ENCODE data around the gene LRMDA. TPM values are rescaled to one million over a fixed set of nuclear protein-coding genes. Genes with fewer than 3 reads are reported as not detected.

The LRMDA gene
- total RNA-seq, 2 experiments from 2014 or later: not detected

DNA sequence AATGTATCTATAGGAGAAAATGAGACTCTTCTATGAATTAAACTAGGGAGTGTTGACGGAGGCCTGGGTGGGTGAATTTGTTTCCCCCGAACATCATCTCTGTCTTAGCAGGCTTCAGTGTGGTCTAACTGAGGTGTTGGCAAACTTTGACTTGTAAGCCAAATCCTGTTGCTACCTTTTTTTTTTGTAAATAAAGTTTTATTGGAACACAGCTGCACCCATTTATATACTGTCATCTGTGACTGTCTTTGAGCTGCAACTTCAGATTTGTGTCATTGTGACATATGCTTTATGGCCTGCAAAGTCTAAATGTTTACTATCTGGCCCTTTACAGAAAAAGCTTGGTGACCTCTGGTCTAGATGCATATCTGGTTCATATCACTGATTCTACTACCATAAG lies 455.9 kb downstream of the LRMDA start:
- DNase-seq: no peak
- Mint-ChIP-seq H3K27me3 (peaks cover 3% of the 10 kb centered on the region), H3K4me1 (no peaks in the 10 kb centered on the region), H3K9me3 (peaks cover 2% of the 10 kb centered on the region), H3K36me3 (no peaks in the 10 kb centered on the region), H3K4me3 (no peak overlapping the region), H3K27ac (no peak overlapping the region)
- no peak for ATAC-seq (ENCODE audit: low read depth)
- POLR2A ChIA-PET: no interaction called here

DNA sequence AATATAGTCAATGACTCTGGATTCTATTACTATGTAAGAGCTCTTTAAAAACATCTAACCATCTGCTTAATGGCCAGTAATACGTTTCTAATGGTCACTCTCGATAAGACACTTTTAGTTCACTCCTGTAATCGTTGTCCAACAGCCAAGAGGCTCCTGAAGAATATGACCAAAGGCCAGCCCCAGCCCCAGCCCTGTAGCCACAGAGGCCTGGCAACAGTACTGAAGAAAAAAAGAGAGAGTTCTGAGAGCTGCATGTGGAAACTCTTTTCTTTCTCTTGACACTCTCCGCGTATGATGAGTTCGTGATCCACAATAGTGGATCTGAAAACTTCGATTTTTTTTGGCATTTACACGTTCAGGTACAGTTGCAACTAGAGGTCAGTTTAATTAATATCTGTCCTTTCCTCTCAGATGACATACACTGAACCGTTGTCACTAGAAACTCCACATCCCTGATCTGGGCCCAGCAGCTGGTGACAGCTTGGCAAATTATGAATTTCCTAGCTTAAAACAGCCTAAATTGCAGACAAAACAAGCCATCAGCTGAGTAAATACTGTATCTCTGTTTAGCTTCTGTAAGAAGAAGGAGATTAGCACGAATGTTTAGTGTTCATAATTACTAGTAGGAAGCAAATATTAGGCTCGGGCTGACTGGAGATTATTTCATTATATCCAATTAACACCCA lies 456.7 kb downstream of the LRMDA start:
- Mint-ChIP-seq H3K36me3 (no peaks in the 10 kb centered on the region), H3K4me1 (no peaks in the 10 kb centered on the region), H3K27ac (no peak overlapping the region), H3K27me3 (peaks cover 3% of the 10 kb centered on the region), H3K4me3 (no peak overlapping the region), H3K9me3 (peaks cover 2% of the 10 kb centered on the region)
- DNase-seq: no peak
- ATAC-seq (ENCODE audit: low read depth): no peak
- POLR2A ChIA-PET: no interaction called here

DNA sequence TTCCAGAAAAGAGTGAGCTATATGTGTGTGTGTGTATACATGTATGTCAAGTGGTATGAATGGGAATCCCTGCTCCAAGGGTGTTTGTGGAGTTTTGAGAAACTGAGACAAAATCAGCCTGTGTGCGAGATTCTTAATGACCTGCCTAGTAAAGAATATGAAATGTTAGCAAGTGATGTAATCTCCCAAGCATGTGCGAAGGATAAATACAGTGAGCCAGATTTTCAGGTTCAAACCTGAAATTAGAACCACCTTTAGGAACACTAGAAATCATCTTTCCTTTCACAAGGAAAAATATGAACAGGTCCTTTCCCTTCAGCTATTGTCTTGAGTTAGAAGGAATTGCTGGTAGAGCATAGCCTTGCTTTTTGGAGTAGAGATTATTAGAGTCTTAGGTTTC lies 457.6 kb downstream of the LRMDA start:
- peaks cover 3% of the 10 kb centered on the region for H3K27me3 Mint-ChIP-seq
- ATAC-seq (ENCODE audit: low read depth): no peak
- H3K27ac Mint-ChIP-seq: no peak overlapping the region
- POLR2A ChIA-PET: no interaction called here
- no peaks in the 10 kb centered on the region for H3K4me1 Mint-ChIP-seq
- DNase-seq: no peak
- H3K36me3 Mint-ChIP-seq: no peaks in the 10 kb centered on the region
- H3K9me3 Mint-ChIP-seq: peaks cover 2% of the 10 kb centered on the region
- no peak overlapping the region for H3K4me3 Mint-ChIP-seq

DNA sequence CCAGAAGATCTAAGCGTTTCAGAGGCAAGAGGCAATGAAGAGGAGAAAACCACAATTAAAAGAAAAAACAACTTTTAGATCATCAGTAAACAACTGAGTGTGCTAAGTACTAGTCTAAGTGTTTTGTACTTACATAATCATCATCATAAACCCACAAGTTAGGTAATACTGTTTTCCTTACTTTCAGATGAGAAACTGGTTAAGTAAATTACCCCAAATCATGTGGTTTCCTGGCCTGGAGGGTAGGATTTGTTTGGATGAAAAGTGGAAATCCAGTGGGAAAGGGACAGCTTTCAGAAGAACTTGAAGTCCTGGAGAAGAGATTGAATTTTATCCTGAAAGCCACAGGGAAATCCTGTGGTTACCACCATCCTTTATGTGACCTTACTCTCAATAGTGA lies 463.3 kb downstream of the LRMDA start:
- ATAC-seq (ENCODE audit: low read depth): no peak

DNA sequence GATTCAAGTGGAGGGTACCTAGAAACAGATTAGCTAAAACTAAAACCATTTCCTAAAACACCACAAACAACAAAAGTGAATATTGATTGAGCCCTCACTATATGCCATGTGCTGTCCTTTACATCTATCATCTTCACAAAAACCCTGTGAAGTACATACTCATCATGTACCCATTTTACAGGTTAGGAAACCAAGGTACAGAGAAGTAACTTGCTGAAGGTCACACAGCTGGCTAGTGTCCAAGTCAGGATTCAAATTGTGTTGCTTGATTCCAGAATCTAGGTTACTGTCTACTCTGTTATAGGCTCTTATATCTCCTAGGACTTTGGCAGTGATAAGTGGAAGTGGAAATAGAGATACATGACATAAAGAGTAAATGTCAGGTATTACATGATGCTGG lies 463.8 kb downstream of the LRMDA start:
- peaks cover 3% of the 10 kb centered on the region for H3K27me3 Mint-ChIP-seq
- POLR2A ChIA-PET: no interaction called here

More for the DNA sequence above, 463.3 kb downstream of the LRMDA start:
- Mint-ChIP-seq H3K36me3 (no peaks in the 10 kb centered on the region), H3K4me1 (no peaks in the 10 kb centered on the region), H3K9me3 (peaks cover 2% of the 10 kb centered on the region), H3K27me3 (peaks cover 3% of the 10 kb centered on the region), H3K27ac (no peak overlapping the region), H3K4me3 (no peak overlapping the region)
- DNase-seq: no peak
- POLR2A ChIA-PET: no interaction called here

DNA sequence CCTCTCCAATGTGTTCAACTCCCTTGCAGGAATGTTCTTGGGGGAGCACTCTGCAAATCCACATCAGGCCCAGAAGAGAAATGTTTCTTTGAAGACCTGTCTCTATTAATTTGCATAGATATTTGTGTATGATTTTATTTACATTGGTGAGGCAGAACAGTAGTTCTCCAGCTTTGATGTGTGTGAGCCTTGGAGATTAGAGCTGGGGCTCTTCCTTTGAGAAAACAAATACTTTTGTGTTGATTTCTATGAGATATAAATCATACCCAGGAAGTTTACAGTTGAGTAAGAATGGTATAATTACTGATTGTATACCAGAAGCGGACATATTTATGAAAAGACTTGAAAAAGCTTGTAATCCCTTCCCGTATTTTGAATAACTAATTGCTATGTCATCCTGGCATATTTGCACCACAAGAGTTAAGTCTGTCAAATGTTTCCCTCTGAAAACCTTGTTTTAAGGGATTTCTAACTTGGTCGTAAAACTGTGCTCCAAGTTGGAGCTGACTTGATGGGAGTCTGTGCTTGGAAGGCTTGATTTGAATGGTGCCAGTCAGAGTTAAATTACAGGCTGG lies 468.5 kb downstream of the LRMDA start:
- POLR2A ChIA-PET: no interaction called here
- Mint-ChIP-seq H3K4me1 (no peaks in the 10 kb centered on the region), H3K27ac (no peak overlapping the region), H3K4me3 (no peak overlapping the region), H3K9me3 (no peaks in the 10 kb centered on the region), H3K36me3 (no peaks in the 10 kb centered on the region), H3K27me3 (peaks cover 5% of the 10 kb centered on the region)
- no peak for ATAC-seq (ENCODE audit: low read depth)
- DNase-seq: no peak

More for the DNA sequence above, 463.8 kb downstream of the LRMDA start:
- peaks cover 2% of the 10 kb centered on the region for H3K9me3 Mint-ChIP-seq
- no peak overlapping the region for H3K4me3 Mint-ChIP-seq
- ATAC-seq (ENCODE audit: low read depth) (no peak), DNase-seq (no peak)
- H3K36me3 Mint-ChIP-seq: no peaks in the 10 kb centered on the region
- H3K4me1 Mint-ChIP-seq: no peaks in the 10 kb centered on the region
- no peak overlapping the region for H3K27ac Mint-ChIP-seq

DNA sequence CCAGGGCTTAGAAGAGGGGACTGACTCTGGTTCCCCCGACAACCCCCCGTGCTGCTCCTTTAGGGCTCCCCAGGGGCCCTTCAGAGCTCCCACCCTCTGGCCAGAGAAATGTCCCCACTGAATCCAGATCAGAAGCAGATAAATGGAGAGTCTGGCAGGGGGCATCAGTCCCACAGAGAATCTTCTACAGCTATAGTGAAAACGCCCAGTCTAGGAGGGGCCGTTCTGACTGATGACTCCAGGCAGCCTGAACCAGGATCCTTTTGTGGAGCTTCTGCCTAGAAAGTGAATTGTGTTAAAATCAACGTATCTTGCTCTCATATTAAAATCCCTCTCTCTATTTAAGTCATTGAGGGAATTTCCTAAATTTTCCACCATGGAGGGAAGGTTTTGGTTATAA lies 471.4 kb downstream of the LRMDA start:
- POLR2A ChIA-PET: no interaction called here
- H3K9me3 Mint-ChIP-seq: no peaks in the 10 kb centered on the region
- no peak overlapping the region for H3K27ac Mint-ChIP-seq
- H3K36me3 Mint-ChIP-seq: no peaks in the 10 kb centered on the region
- no peak overlapping the region for H3K4me3 Mint-ChIP-seq
- H3K4me1 Mint-ChIP-seq: no peaks in the 10 kb centered on the region
- no peak for ATAC-seq (ENCODE audit: low read depth)
- peaks cover 16% of the 10 kb centered on the region for H3K27me3 Mint-ChIP-seq
- no peak for DNase-seq

DNA sequence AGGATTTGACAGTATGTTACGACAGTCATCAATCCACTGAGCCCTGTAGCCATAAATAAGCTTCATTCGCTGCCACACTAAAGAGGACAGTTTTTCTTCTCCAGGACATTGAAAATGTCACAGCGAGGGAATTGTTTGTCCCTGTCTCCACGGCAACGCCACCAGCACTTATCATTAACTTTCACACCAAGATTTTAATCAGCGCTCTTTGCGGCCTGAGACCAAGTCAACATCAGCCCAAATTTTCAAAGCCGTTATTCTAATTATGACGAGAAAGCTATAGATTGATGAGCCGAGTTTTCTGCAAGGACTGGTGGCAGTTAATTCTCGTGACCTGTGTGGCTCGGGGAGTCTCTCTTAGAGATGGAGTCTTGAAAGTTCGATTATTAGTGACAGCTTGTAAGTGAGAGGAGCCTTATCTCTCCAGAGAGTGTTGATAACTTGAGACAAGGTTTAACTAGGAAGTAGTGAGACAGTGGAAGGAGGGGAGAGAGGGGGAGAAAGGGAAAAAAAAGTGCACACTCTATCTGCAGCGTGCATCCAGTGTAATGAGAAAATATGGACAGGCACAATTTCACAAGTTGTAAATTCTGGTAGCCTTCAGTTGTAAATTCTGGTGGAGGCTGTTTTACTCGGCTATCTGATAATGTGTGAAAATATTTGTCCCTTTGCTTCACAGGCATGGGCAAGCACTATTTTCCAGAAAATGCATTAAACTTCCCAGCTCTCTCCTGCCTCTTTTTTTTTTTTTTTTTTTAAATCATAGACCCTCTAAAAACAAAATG lies 473.3 kb downstream of the LRMDA start:
- H3K4me3 Mint-ChIP-seq: no peak overlapping the region
- H3K27me3 Mint-ChIP-seq: peaks cover 16% of the 10 kb centered on the region
- H3K36me3 Mint-ChIP-seq: no peaks in the 10 kb centered on the region
- no peak overlapping the region for H3K27ac Mint-ChIP-seq
- no peak for ATAC-seq (ENCODE audit: low read depth)
- POLR2A ChIA-PET: no interaction called here
- no peaks in the 10 kb centered on the region for H3K9me3 Mint-ChIP-seq
- H3K4me1 Mint-ChIP-seq: no peaks in the 10 kb centered on the region
- no peak for DNase-seq

DNA sequence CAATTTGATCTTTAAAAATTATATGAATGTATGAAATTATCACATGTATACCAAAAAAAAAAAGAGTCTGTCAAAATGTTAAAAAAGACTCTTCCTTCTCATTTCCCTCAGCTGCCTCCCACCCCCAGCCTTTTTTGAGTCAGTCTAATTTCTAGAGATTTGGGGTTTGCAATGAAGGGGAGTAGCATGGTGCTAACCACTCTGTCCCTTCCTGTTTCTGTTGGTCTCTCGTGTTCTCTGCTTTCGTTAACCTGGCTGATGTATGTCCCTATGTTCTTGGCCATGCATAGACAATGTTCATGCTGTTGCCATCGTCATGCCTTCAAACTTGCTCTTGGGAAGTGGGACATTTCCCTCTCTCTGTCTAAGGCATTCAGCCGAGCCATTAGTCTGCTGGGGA lies 474.1 kb downstream of the LRMDA start:
- H3K4me3 Mint-ChIP-seq: no peak overlapping the region
- H3K9me3 Mint-ChIP-seq: no peaks in the 10 kb centered on the region
- H3K36me3 Mint-ChIP-seq: no peaks in the 10 kb centered on the region
- POLR2A ChIA-PET: no interaction called here
- H3K4me1 Mint-ChIP-seq: no peaks in the 10 kb centered on the region
- H3K27ac Mint-ChIP-seq: no peak overlapping the region
- DNase-seq (no peak), ATAC-seq (ENCODE audit: low read depth) (no peak)
- peaks cover 16% of the 10 kb centered on the region for H3K27me3 Mint-ChIP-seq

DNA sequence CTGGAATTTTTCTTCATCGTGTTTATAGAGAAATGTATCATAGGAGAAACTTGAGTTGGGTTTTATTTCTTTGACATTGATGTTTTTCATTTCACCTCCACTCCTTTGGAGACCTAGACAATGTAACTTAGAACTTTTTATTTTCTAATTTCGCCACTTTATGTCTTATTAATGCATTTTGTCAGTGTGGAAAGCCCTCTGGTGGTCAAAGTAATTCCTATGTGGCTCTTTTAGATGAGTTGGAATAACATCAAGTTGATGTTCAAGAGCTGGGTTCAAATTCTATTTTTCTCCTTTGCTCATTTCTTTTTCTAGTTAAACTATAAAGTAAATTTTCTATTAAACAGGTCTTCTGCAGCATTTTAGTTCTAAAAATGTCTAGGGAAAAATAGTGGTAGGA lies 478.6 kb downstream of the LRMDA start:
- DNase-seq (no peak), ATAC-seq (ENCODE audit: low read depth) (no peak)
- Mint-ChIP-seq H3K36me3 (no peaks in the 10 kb centered on the region), H3K4me3 (no peak overlapping the region), H3K27ac (no peak overlapping the region), H3K9me3 (no peaks in the 10 kb centered on the region), H3K27me3 (peaks cover 10% of the 10 kb centered on the region), H3K4me1 (no peaks in the 10 kb centered on the region)
- POLR2A ChIA-PET: no interaction called here

DNA sequence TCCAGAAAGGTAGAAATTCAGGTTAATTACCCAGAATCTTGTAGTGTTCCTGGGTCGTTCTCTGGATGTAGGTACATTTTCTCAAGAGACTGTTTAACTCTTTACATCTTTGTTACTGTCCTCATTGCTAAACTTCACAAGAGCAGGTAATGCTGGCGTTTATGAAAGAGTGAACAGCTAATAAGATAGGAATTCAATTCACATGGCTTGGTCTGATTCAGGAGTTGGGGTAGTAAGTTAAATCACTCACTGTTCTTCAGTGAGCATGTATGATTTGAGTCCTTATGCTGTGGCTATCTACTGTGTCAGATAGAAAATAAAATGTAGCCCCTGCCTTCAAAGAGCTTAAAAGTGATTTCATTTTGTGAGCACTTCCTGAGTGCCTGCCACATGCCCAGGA lies 480.0 kb downstream of the LRMDA start:
- no peak overlapping the region for H3K27ac Mint-ChIP-seq
- no peaks in the 10 kb centered on the region for H3K9me3 Mint-ChIP-seq
- no peaks in the 10 kb centered on the region for H3K4me1 Mint-ChIP-seq
- H3K4me3 Mint-ChIP-seq: no peak overlapping the region
- H3K27me3 Mint-ChIP-seq: no peaks in the 10 kb centered on the region
- DNase-seq (no peak), ATAC-seq (ENCODE audit: low read depth) (no peak)
- no peaks in the 10 kb centered on the region for H3K36me3 Mint-ChIP-seq
- POLR2A ChIA-PET: no interaction called here

DNA sequence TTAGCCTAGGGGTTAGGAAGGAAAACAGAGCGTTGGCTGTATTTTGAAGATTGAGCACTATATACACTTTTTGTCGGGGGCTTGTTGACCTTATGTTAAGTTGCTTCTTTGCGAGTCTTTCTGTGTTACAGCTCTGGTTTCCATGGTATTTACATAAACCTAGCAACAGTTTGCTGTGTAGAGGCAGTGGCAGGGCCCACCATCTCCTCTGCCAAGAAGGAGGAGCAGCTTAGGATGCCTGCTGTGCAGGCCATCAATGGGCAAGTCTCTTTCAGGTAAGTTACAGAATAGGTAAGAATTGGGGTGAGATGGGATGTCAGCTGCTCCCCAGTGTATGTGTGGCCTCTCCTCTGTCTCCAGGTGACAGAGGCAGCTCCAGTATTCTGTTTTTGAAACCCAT lies 485.5 kb downstream of the LRMDA start:
- no peaks in the 10 kb centered on the region for H3K9me3 Mint-ChIP-seq
- H3K36me3 Mint-ChIP-seq: no peaks in the 10 kb centered on the region
- no peaks in the 10 kb centered on the region for H3K27me3 Mint-ChIP-seq
- no peaks in the 10 kb centered on the region for H3K4me1 Mint-ChIP-seq
- ATAC-seq (ENCODE audit: low read depth) (no peak), DNase-seq (no peak)
- POLR2A ChIA-PET: no interaction called here
- no peak overlapping the region for H3K27ac Mint-ChIP-seq
- H3K4me3 Mint-ChIP-seq: no peak overlapping the region

DNA sequence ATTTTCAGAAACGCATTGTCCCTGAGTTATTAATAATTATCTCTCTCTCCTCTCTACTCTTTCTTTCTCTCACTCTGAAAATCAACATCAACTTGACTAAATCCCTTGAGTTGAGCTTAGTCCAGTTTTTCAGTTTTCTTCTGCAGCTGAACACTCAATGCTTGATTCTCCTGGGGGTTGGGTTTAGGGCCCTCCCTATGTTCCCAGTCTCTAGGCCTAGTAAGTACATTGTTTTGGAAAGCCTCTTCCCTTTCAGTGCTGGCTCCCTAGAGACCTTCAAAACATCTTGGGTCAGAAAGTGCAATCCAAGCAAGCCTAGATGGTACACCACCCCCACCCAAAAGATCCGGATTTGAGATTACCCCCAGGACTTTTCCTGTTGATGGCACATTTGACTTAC lies 488.5 kb downstream of the LRMDA start:
- H3K9me3 Mint-ChIP-seq: no peaks in the 10 kb centered on the region
- no peak overlapping the region for H3K27ac Mint-ChIP-seq
- no peaks in the 10 kb centered on the region for H3K4me1 Mint-ChIP-seq
- H3K27me3 Mint-ChIP-seq: peaks cover 5% of the 10 kb centered on the region
- no peak for ATAC-seq (ENCODE audit: low read depth)
- no peaks in the 10 kb centered on the region for H3K36me3 Mint-ChIP-seq
- no peak for DNase-seq
- H3K4me3 Mint-ChIP-seq: no peak overlapping the region
- POLR2A ChIA-PET: no interaction called here

DNA sequence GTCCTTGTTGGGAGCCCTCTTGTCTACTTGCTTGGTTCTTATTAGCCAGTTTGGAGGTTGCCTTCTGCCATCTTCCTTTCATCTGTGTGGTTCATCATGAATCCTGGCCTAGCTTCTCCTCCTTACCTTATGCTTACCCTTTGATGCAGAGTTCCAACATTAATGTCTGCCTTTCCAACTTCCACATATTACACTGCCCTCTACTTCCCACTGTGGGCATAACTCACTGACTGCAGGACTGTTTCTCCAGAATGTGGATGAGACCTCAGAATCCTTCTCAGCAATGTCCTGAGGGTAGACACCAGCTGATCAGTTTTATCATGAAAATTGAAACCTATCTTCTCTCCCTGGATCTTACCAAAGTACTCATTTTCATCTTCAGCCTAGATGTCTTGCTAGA lies 491.0 kb downstream of the LRMDA start:
- POLR2A ChIA-PET: no interaction called here
- Mint-ChIP-seq H3K27me3 (peaks cover 9% of the 10 kb centered on the region), H3K27ac (no peak overlapping the region), H3K9me3 (no peaks in the 10 kb centered on the region), H3K36me3 (no peaks in the 10 kb centered on the region), H3K4me1 (no peaks in the 10 kb centered on the region), H3K4me3 (no peak overlapping the region)
- no peak for DNase-seq
- ATAC-seq (ENCODE audit: low read depth): no peak
